ENCODE data around the gene MEGF6.

DNA sequence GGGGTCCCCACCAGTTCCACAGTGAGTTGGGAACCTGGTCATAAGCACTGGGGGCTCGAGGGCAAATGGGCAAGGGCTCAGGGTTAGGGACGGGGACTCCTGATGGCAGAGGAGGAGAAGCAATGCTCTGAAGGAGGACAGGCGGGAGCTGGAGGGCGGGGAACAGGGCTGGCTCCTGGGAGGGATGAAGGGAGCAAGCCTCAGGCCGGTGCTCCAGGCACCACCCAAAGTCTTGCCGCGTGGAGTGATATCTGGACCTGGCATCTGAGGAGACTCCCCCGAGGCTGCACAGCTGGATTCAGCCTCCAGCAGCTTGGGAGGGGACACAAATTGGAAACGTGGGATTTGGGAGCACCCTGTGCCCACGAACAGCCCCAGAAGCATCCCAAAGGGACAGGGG, 11.0 kb downstream of the MEGF6 start:
- TF ChIP-seq MAFK (IDR thresholded peaks at IDR 0.05; ENCODE audit: low read depth, low read length), result no peak
- no peak for TF ChIP-seq FOSL1 (IDR thresholded peaks at IDR 0.05; ENCODE audit: insufficient read depth, low read depth, low read length)
- TF ChIP-seq POLR2A (IDR thresholded peaks at IDR 0.05; ENCODE audit: control extremely low read depth in 1 of 2, low read depth in 2 of 2, low read length in 2 of 2), result no peak
- TF ChIP-seq JUN (IDR thresholded peaks at IDR 0.05; ENCODE audit: low read depth, low read length), result no peak
- no peak for TF ChIP-seq GABPA (IDR thresholded peaks at IDR 0.05; ENCODE audit: borderline replicate concordance, insufficient read depth, low read length)
- TF ChIP-seq POLR2AphosphoS5 (IDR thresholded peaks at IDR 0.05; ENCODE audit: low read depth, low read length), result no peak
- no peak for TF ChIP-seq MAX (IDR thresholded peaks at IDR 0.05)

Data from H1 (cell line).